DMS114 treated with DMSO at 0.1 percent for 48 hours (cell line): ENCODE data around the gene SVIP.

Experiments used
- DNase-seq: peaks from one replicate; lab custom pipeline; 2025; ENCODE audit not compliant: unreplicated experiment; lab: John Stamatoyannopoulos, UW

Gene SVIP

GRCh38 chr11:22829231-22830081 is at the start of gene SVIP:
SVIP (minus strand) TSS chr11:22829801; CDS start chr11:22829748, 53 bp downstream.
- DNase-seq, result no peak

- DNase-seq, result no peak
These were observed 49.0 kb upstream of the SVIP start for GRCh38 chr11:22878604-22879003.

GRCh38 chr11:22878039-22878438 is 48.4 kb upstream of the SVIP start:
- no peak for DNase-seq

DNA sequence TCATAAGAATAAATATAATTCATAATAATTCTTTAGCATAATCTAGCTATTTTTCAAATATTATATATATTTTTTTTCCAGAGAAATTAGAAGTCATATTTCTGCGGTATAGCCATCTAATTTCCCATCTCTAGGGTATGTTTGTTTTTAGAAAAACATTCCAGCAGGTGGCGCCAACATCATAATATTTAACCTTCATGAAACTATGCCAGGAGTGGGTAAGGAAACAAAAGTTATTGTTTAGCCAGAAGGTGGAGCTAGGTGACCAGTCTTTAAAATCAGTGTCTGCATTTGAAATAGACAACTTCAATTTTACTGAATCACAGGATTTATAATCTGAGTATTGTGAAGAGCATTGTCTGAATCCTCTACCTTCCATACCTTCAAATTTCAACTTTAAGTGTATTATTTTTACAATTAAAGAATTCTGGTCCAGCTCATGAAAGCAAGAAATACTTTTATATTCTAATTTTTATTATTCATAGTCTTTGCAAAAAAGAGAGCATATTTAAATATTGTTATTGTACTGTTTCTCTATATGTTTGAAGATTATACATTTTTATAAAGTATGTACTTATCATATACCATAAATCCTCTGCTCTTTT is 46.4 kb upstream of the SVIP start:
- peak; percentile 67 for DNase-seq

- no peak for DNase-seq
These were observed 39.7 kb upstream of the SVIP start for GRCh38 chr11:22869325-22869724.

- DNase-seq, result no peak
These were observed 30.6 kb upstream of the SVIP start, which contains the start of gene CCDC179 for GRCh38 chr11:22860241-22860640. CCDC179 (minus strand) TSS chr11:22860474; CDS start chr11:22860421, 53 bp downstream.

GRCh38 chr11:22859756-22860155 is 30.2 kb upstream of the SVIP start:
- no peak for DNase-seq

GRCh38 chr11:22851477-22851876 is 21.9 kb upstream of the SVIP start:
- DNase-seq, result no peak

DNA sequence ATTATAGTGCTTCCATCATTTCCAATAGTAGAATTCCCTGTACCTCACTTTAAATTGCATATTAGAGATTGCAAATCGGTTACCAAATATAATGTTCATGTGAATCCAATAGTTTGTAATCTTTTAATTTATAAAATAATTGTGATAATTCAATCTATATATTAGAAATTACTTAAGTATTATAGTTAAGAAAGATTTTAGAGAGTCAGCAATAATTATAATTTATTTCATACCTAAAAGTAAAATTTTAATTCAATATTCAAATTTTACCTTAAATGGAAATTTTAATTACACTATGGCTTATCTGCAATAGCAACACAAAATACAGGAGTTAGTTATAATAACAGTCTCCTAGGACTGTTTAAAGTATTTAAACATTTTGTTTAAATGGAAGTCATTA is 17.1 kb upstream of the SVIP start:
- DNase-seq, result no peak

DNA sequence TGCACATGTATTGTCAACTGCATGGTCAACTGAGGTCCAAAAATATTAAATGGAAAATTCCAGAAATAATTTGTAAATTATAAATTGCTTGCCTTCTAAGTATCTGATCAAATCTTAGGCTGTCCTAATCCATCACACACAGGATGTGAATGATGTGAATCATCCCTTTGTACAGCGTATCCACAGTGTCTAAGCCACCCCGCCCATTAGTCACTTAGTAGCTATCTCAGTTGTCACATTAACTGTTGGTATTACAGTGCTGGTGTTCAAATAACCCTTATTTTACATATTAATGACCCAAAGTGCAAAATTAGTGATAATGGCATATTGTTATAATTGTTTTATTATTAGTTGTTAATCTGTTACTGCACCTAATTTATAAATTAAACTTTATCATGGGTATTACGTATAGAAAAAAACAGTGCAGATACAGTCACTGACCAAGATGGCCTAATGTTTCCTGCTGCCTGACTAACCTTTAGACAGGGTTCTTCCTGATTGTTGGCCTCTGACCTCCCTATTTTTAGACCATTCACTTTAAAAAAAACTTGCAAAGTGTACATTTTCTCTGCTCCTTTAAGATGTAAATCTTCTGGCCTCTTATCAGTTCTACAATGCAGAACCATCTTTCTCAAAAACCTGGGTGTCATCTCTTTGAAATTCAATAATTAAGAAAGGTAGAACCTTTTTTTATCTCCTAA is 2.9 kb upstream of the SVIP start:
- DNase-seq, result no peak

- no peak for DNase-seq
These were observed 447 bp upstream of the SVIP start for GRCh38 chr11:22830082-22830414.

DNA sequence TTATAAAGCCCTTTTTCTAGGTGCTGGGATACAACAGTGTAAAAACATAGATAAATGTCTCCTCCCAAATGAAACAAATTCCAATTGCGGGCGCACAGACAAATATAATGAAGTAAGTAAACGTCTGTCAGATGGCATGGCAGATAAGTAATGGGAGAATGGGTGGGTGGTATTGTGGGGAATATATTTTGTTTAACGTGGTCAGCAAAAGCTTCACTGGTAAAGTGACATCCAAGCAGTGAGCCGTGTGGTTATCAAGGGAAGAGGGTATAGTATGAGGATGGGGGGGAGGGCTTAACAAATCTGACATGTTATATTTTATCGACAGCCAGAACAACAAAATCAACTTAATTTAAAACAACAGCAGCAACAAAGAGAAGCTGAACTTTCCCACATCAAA is 1.2 kb downstream of the SVIP start:
- no peak for DNase-seq

DNA sequence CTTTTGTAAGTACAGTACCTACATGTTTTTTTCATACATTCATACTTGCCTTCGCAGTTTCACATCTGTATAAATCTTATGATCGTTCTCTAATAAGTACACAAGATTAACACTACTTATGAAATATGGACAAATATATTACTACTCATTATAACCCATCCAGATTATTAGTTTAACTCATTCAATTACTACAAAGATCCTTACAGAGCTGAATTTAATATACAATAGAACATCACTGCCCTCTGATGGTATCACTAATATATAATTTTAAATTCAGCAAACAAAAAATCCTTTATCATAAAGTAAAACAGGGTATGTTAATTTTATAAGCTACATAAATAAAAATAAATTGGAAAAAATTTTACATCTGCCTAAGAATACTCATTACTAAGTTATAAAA is 7.4 kb downstream of the SVIP start:
- DNase-seq, result no peak

GRCh38 chr11:22809893-22810292 is 19.7 kb downstream of the SVIP start:
- DNase-seq, result no peak

GRCh38 chr11:22808571-22809197 is 20.9 kb downstream of the SVIP start:
- no peak for DNase-seq

DNA sequence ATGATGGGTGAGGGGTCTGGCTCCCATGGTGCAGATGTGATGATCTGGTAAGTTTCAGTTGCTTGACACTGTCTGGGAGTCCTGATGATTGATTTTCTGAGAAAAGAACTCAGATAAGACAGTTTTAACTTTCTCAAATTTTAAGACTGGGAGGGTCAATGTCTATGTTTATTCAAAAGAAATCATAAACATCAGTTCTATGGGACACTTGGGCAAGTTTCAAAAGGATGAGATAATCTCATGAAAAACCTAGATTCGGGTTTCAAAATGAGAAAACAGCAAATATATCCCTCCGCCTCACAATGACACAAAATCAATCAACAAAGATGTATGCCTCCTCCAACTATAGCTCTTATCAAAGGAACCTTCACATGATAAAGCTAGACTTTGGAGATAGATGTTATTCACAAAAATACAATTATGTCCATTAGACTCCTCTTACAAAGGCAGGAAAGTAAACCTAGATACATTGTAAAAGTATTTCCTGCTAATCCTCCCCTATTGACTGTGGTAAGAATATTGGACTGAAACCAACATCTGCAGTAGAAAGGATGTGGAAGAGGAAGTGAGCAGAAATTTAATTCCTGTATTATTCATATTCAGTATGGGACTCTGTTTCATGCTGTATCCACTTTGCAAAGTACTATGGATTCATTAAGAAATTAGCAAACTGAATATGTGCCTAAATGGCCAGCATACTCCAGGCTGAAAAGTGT is 21.6 kb downstream of the SVIP start:
- no peak for DNase-seq

DNA sequence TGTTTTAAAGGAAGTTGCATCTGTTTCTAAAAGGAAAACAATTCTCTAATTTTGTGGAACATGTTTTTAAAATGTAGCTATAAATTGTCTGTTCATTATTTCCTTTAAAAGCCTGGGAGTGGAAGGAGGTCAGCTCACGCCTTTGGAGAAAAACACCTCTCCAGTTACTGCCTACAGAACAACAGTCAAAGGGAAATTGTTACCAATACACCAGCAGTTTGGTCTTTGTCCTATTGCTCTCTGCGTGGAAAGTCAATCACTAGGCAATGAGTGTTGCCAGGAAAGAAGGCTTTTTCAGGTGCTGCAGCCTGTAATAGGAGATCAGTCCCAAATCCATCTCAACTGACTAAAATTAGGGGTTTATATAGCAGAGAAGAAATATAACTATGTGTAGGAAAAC is 22.2 kb downstream of the SVIP start:
- DNase-seq, result no peak

DNA sequence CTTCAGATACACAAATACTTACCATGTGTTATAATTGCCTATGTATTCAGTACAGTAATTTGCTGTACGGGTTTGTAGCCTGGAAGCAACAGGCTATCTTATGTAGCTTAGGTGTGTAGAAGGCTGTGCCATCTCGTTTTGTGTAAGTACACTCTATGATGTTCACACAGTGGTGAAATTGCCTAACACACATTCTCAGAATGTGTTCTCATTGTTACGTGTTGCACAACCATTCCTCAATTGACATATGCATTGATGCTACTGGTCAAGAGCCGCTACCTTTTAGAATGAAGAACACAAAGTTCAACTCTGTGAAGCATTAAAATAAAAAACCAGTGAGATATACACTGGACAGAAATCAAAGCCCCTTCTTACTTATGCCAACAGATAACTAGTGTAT is 26.7 kb downstream of the SVIP start:
- no peak for DNase-seq

GRCh38 chr11:22800482-22800881 is 29.1 kb downstream of the SVIP start:
- DNase-seq, result no peak

- no peak for DNase-seq
These were observed 30.7 kb downstream of the SVIP start for GRCh38 chr11:22798901-22799300.

DNA sequence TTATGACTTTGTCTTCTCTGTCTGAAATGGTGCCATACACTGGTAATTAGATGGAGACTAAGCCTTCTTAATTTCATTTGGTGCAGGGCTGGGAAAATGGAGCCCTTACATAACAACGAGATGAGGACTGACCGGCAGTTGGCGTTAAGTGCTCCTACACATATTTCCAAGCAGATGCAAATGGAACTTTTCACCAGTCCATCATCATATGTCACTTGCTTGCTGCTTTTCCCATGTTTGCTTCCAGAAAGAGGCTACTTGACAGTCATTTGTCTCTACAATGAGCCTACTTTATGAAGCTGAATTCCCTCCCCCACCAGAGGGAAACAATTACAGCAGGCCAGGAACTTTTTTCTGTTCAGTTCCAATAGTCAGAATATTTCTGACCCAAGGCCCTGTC is 32.6 kb downstream of the SVIP start:
- DNase-seq, result no peak
